ENCODE data around the gene CCNY.

CCNY gene

GRCh38 chr10:35427543-35427942, 91.2 kb downstream of the CCNY start:
- H3K4me2 ChIP-seq (ENCODE audit: low read length) = no peak overlapping the region
- H3K79me2 ChIP-seq (ENCODE audit: control insufficient read depth, low read length) = peaks cover 48% of the 10 kb centered on the region
- H3K9me2 ChIP-seq (replicated peaks; ENCODE audit: control insufficient read depth, low read length) = no peaks in the 10 kb centered on the region
- H3K4me3 ChIP-seq (ENCODE audit: low read length) = no peak overlapping the region
- H3K9me3 ChIP-seq (ENCODE audit: control insufficient read depth, insufficient read depth, low read length) = no peaks in the 10 kb centered on the region
- no peak for TF ChIP-seq EZH2phosphoT487 (IDR thresholded peaks at IDR 0.05; ENCODE audit: borderline replicate concordance, low read length)
- no peak for TF ChIP-seq CTCF (IDR thresholded peaks at IDR 0.05; ENCODE audit: low read depth, low read length, poor library complexity, severe bottlenecking)
- H3K4me1 ChIP-seq (ENCODE audit: control insufficient read depth, low read length) = no peaks in the 10 kb centered on the region
- no peak overlapping the region for H3K27ac ChIP-seq (ENCODE audit: low read depth, low read length)
- H3F3A ChIP-seq (ENCODE audit: control insufficient read depth, insufficient read depth) = no peaks in the 10 kb centered on the region
- no peaks in the 10 kb centered on the region for H3K36me3 ChIP-seq (ENCODE audit: control insufficient read depth, low read length)
- H4K20me1 ChIP-seq (ENCODE audit: control insufficient read depth, insufficient read depth, low read depth, low read length) = no peaks in the 10 kb centered on the region; the same call in 1 of the 2 replicates
- no peaks in the 10 kb centered on the region for H3K27me3 ChIP-seq (ENCODE audit: control insufficient read depth, low read length)

- Histone ChIP-seq H4K20me1 (ENCODE audit: control insufficient read depth, insufficient read depth, low read depth, low read length) (no peaks in the 10 kb centered on the region; the same call in 1 of the 2 replicates), H3K4me2 (ENCODE audit: low read length) (no peak overlapping the region), H3K36me3 (ENCODE audit: control insufficient read depth, low read length) (no peaks in the 10 kb centered on the region), H3K4me1 (ENCODE audit: control insufficient read depth, low read length) (no peaks in the 10 kb centered on the region), H3K4me3 (ENCODE audit: low read length) (no peak overlapping the region), H3K9me3 (ENCODE audit: control insufficient read depth, insufficient read depth, low read length) (no peaks in the 10 kb centered on the region), H3K79me2 (ENCODE audit: control insufficient read depth, low read length) (peaks cover 47% of the 10 kb centered on the region), H3K9me2 (replicated peaks; ENCODE audit: control insufficient read depth, low read length) (no peaks in the 10 kb centered on the region), H3F3A (ENCODE audit: control insufficient read depth, insufficient read depth) (no peaks in the 10 kb centered on the region), H3K27me3 (ENCODE audit: control insufficient read depth, low read length) (no peaks in the 10 kb centered on the region), H3K27ac (ENCODE audit: low read depth, low read length) (no peak overlapping the region)
- TF ChIP-seq EZH2phosphoT487 (IDR thresholded peaks at IDR 0.05; ENCODE audit: borderline replicate concordance, low read length) = no peak
- TF ChIP-seq CTCF (IDR thresholded peaks at IDR 0.05; ENCODE audit: low read depth, low read length, poor library complexity, severe bottlenecking) = no peak
Observed at GRCh38 chr10:35428521-35428920, 92.2 kb downstream of the CCNY start.

GRCh38 chr10:35432781-35433338, 96.6 kb downstream of the CCNY start:
- no peaks in the 10 kb centered on the region for H3K27me3 ChIP-seq (ENCODE audit: control insufficient read depth, low read length)
- peaks cover 60% of the 10 kb centered on the region for H3K79me2 ChIP-seq (ENCODE audit: control insufficient read depth, low read length)
- no peaks in the 10 kb centered on the region; the same call in 1 of the 2 replicates for H3K9me3 ChIP-seq (ENCODE audit: control insufficient read depth, insufficient read depth, low read length)
- no peaks in the 10 kb centered on the region for H3K36me3 ChIP-seq (ENCODE audit: control insufficient read depth, low read length)
- H3K9me2 ChIP-seq (replicated peaks; ENCODE audit: control insufficient read depth, low read length) = no peaks in the 10 kb centered on the region
- H3K4me1 ChIP-seq (ENCODE audit: control insufficient read depth, low read length) = no peaks in the 10 kb centered on the region
- H3K27ac ChIP-seq (ENCODE audit: low read depth, low read length) = no peak overlapping the region
- H3F3A ChIP-seq (ENCODE audit: control insufficient read depth, insufficient read depth) = no peaks in the 10 kb centered on the region
- no peaks in the 10 kb centered on the region for H4K20me1 ChIP-seq (ENCODE audit: control insufficient read depth, insufficient read depth, low read depth, low read length)
- no peak overlapping the region for H3K4me3 ChIP-seq (ENCODE audit: low read length)
- TF ChIP-seq CTCF (IDR thresholded peaks at IDR 0.05; ENCODE audit: low read depth, low read length, poor library complexity, severe bottlenecking) = no peak
- TF ChIP-seq EZH2phosphoT487 (IDR thresholded peaks at IDR 0.05; ENCODE audit: borderline replicate concordance, low read length) = no peak
- no peak overlapping the region for H3K4me2 ChIP-seq (ENCODE audit: low read length)

Data from DOHH2 (cell line).